ENCODE results near the gene GXYLT2. TPM values are rescaled to one million over a fixed set of nuclear protein-coding genes. Genes with fewer than 3 reads are reported as not detected.

Gene GXYLT2
- total and polyA plus RNA-seq, 2 of the 13 experiments (the other 11 are each of a cell fraction or from before 2014, with no cell fraction given) = 4.3 to 6.9 TPM

- ATAC-seq = peak; percentile 93
- Histone ChIP-seq H3K4me1 (ENCODE audit: insufficient read depth, low read length) (peaks cover 96% of the 10 kb centered on the region), H3K27ac (ENCODE audit: extremely low read length, insufficient read depth, low read length) (peak overlapping the region; percentile 99), H3K9me3 (ENCODE audit: low read length) (no peaks in the 10 kb centered on the region), H3K79me2 (ENCODE audit: insufficient read depth, low read length) (no peaks in the 10 kb centered on the region), H3K4me2 (ENCODE audit: low read depth, low read length) (peak overlapping the region; percentile 83), H3K27me3 (ENCODE audit: control insufficient read depth in 1 of 2, insufficient read depth in 2 of 2, low read length in 2 of 2) (no peaks in the 10 kb centered on the region), H3K4me3 (replicated peaks in 1 of 3; ENCODE audit: insufficient read depth in 1 of 3, low read depth in 2 of 3, low read length in 3 of 3) (peak overlapping the region in 2 of 3 experiments; percentile 37 to 50; a peak in 3 of 6 replicates), H3K9ac (ENCODE audit: insufficient read depth, low read depth, low read length) (peak overlapping the region; percentile 78), H2AFZ (ENCODE audit: low read length) (no peak overlapping the region), H3K36me3 (replicated peaks in 1 of 2; ENCODE audit: control insufficient read depth in 1 of 2, insufficient read depth in 2 of 2, low read length in 2 of 2) (no peaks in the 10 kb centered on the region), H4K20me1 (ENCODE audit: insufficient read depth, low read length) (no peaks in the 10 kb centered on the region)
- FAIRE-seq = peak; percentile 62
- in situ Hi-C loops (cut with HindIII; ENCODE audit: extremely low pct_ligation_motif_present, low pct_unique_long_range_greater_than_20kb) (no loop called here), intact Hi-C loops (cut with micrococcal nuclease; ENCODE audit: unreplicated experiment) (loop anchor here (1.0 to 2.0 kb wide), 2 partner anchors 10 to 18 kb away; no protein-coding TSS in a partner anchor)
- peak; percentile 95 for DNase-seq (ENCODE audit: low spot score)
- BruUV-seq (replicated peaks) = no TSS peak
- CTCF ChIA-PET (ENCODE audit: low intra/inter-chr PET ratio, low total read pairs) = no interaction called here
- POLR2A ChIA-PET = no interaction called here
- WGBS (ENCODE audit: low lambda C conversion rate) = 1% methylated on average over 8 of the region's 8 CpGs
- TF ChIP-seq SNAPC4 (CRISPR knock-in tag; IDR thresholded peaks at IDR 0.05) (no peak), MLLT10 (CRISPR knock-in tag; IDR thresholded peaks at IDR 0.05) (no peak), ZNF33A (CRISPR knock-in tag; IDR thresholded peaks at IDR 0.05; ENCODE audit: borderline replicate concordance) (no peak), SRSF4 (IDR thresholded peaks at IDR 0.05; ENCODE audit: low read depth, low read length, poor library complexity, severe bottlenecking) (no peak), SALL1 (CRISPR knock-in tag; IDR thresholded peaks at IDR 0.05) (peak; percentile 98), ZBTB4 (CRISPR knock-in tag; IDR thresholded peaks at IDR 0.05; ENCODE audit: borderline replicate concordance) (no peak), AKNA (CRISPR knock-in tag; IDR thresholded peaks at IDR 0.05; ENCODE audit: borderline replicate concordance) (no peak), SATB2 (CRISPR knock-in tag; IDR thresholded peaks at IDR 0.05) (no peak), ZNF552 (CRISPR knock-in tag; IDR thresholded peaks at IDR 0.05; ENCODE audit: borderline replicate concordance) (no peak)
Measured at GRCh38 chr3:72957297-72957696, 69.5 kb downstream of the GXYLT2 start.

Data from HepG2 (cell line).